ENCODE data around the gene SUCLG2.

SUCLG2 gene

GRCh38 chr3:67376416-67376815, 278.0 kb downstream of the SUCLG2 start:
- H3K4me1 ChIP-seq (ENCODE audit: control insufficient read depth, insufficient read depth, low read length) = no peaks in the 10 kb centered on the region
- H3K36me3 ChIP-seq (ENCODE audit: control insufficient read depth in 2 of 2, insufficient read depth in 1 of 2, low read length in 2 of 2) = no peaks in the 10 kb centered on the region
- no peak overlapping the region for H3K27ac ChIP-seq (ENCODE audit: extremely low read depth, low read depth, low read length)
- TF ChIP-seq ZNF132 (tag by site-specific recombination; IDR thresholded peaks at IDR 0.05; ENCODE audit: borderline replicate concordance) (no peak), ZBTB11 (tag by site-specific recombination; conservative IDR thresholded peaks at IDR 0.05; ENCODE audit: low read depth) (no peak), ZNF121 (tag by site-specific recombination; IDR thresholded peaks at IDR 0.05) (no peak), ZNF335 (tag by site-specific recombination; conservative IDR thresholded peaks at IDR 0.05) (no peak), PRDM6 (tag by site-specific recombination; IDR thresholded peaks at IDR 0.05) (no peak), ZNF677 (tag by site-specific recombination; IDR thresholded peaks at IDR 0.05) (no peak), ZNF585B (tag by site-specific recombination; IDR thresholded peaks at IDR 0.05) (no peak)
- no peaks in the 10 kb centered on the region for H3K9me3 ChIP-seq (ENCODE audit: control insufficient read depth, insufficient read depth, low read depth, low read length)
- POLR2A ChIA-PET = no interaction called here
- CTCF ChIA-PET = no interaction called here
- no peak overlapping the region for H3K4me3 ChIP-seq (ENCODE audit: low read depth, low read length)

GRCh38 chr3:67375976-67376375, 278.4 kb downstream of the SUCLG2 start:
- Histone ChIP-seq H3K36me3 (ENCODE audit: control insufficient read depth in 2 of 2, insufficient read depth in 1 of 2, low read length in 2 of 2) (no peaks in the 10 kb centered on the region), H3K27ac (ENCODE audit: extremely low read depth, low read depth, low read length) (no peak overlapping the region), H3K4me1 (ENCODE audit: control insufficient read depth, insufficient read depth, low read length) (no peaks in the 10 kb centered on the region), H3K9me3 (ENCODE audit: control insufficient read depth, insufficient read depth, low read depth, low read length) (no peaks in the 10 kb centered on the region), H3K4me3 (ENCODE audit: low read depth, low read length) (no peak overlapping the region)
- CTCF ChIA-PET = no interaction called here
- TF ChIP-seq ZNF280C (tag by site-specific recombination; IDR thresholded peaks at IDR 0.05) = no peak
- no peak for TF ChIP-seq ZNF426 (tag by site-specific recombination; IDR thresholded peaks at IDR 0.05)
- no peak for TF ChIP-seq GLI2 (tag by site-specific recombination; IDR thresholded peaks at IDR 0.05; ENCODE audit: borderline replicate concordance, low read depth)
- TF ChIP-seq ZNF473 (tag by site-specific recombination; IDR thresholded peaks at IDR 0.05) = no peak
- TF ChIP-seq ZNF335 (tag by site-specific recombination; conservative IDR thresholded peaks at IDR 0.05) = no peak
- no peak for TF ChIP-seq ZNF600 (tag by site-specific recombination; IDR thresholded peaks at IDR 0.05)
- no peak for TF ChIP-seq ZNF548 (tag by site-specific recombination; IDR thresholded peaks at IDR 0.05)
- no peak for TF ChIP-seq PBX3 (CRISPR knock-in tag; IDR thresholded peaks at IDR 0.05)
- no peak for TF ChIP-seq PRDM10 (tag by site-specific recombination; IDR thresholded peaks at IDR 0.05)
- TF ChIP-seq ZNF664 (tag by site-specific recombination; IDR thresholded peaks at IDR 0.05) = no peak
- no peak for TF ChIP-seq ZNF155 (tag by site-specific recombination; IDR thresholded peaks at IDR 0.05)
- TF ChIP-seq ZNF521 (tag by site-specific recombination; IDR thresholded peaks at IDR 0.05) = no peak
- TF ChIP-seq ZNF169 (tag by site-specific recombination; IDR thresholded peaks at IDR 0.05) = no peak
- no peak for TF ChIP-seq KLF16 (tag by site-specific recombination; IDR thresholded peaks at IDR 0.05)
- no peak for TF ChIP-seq ZNF585B (tag by site-specific recombination; IDR thresholded peaks at IDR 0.05)
- no peak for TF ChIP-seq ZNF211 (tag by site-specific recombination; IDR thresholded peaks at IDR 0.05; ENCODE audit: low read depth)
- TF ChIP-seq ZNF768 (tag by site-specific recombination; IDR thresholded peaks at IDR 0.05) = no peak
- no peak for TF ChIP-seq ZNF48 (tag by site-specific recombination; IDR thresholded peaks at IDR 0.05)
- POLR2A ChIA-PET = no interaction called here
